ENCODE results near the gene PDIA6. TPM values are rescaled to one million over a fixed set of nuclear protein-coding genes. Genes with fewer than 3 reads are reported as not detected.

The PDIA6 gene
- total and polyA plus RNA-seq, 2 donors (not counting 3 experiments of a cell fraction or from before 2014, with no cell fraction given) = 335 to 424 TPM

DNA sequence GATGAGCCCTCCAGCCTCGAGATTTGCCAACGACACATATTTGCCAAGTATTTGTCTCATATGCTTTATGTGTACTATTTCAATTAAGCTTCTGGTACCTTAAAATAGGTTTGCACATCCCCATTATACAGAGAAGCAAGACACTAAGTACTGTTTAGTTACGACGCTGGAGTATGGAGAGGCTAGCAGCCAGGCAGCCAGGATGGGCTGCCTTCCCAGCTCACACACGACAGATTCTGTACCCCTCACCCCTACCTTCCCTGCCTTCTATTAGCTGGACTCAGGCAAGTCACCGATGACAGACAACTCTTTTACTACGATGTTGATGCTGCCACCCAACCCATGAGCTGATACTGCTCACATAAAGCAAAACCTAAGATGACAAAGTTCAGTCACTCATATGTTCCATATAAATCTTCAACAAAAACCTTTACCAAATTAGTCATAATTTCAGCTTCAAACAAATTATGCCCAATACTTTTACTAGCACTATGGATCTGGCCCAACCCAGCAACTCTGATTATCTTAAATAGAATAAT lies 17.0 kb downstream of the PDIA6 start:
- FAIRE-seq = no peak
- no peaks in the 10 kb centered on the region for H3K4me1 ChIP-seq (ENCODE audit: control insufficient read depth, extremely low read depth, insufficient read depth, low read length)
- ChIA-PET POLR2A (no interaction called here), CTCF (interaction anchor here (1.1 kb wide), 1 partner anchor 13 kb away, joined by 3 read pairs; no protein-coding TSS in a partner anchor)
- intact Hi-C loops (cut with micrococcal nuclease) = no loop called here
- H3K9me3 ChIP-seq (replicated peaks; ENCODE audit: control insufficient read depth, insufficient read depth, low read length) = no peaks in the 10 kb centered on the region
- peaks cover 4% of the 10 kb centered on the region for H4K20me1 ChIP-seq (replicated peaks; ENCODE audit: control insufficient read depth, extremely low read depth, insufficient read depth, low read length)
- no peak overlapping the region for H3K27ac ChIP-seq (ENCODE audit: insufficient read depth, low read depth, low read length)
- peaks cover 23 to 35% of the 10 kb centered on the region in 2 experiments for H3K36me3 ChIP-seq (ENCODE audit: control insufficient read depth in 2 of 2, extremely low read depth in 1 of 2, insufficient read depth in 2 of 2, low read length in 2 of 2)
- peaks cover 52% of the 10 kb centered on the region for H3K79me2 ChIP-seq (ENCODE audit: control insufficient read depth, insufficient read depth, low read length)
- no peaks in the 10 kb centered on the region for H3K9me1 ChIP-seq (replicated peaks; ENCODE audit: control insufficient read depth, extremely low read depth, insufficient read depth, low read length)
- BruUV-seq (replicated peaks) = no TSS peak
- no peak overlapping the region for H2AFZ ChIP-seq (ENCODE audit: low read depth, low read length)
- DNase-seq (ENCODE audit: low read depth, low spot score) = no peak
- no peak overlapping the region for H3K9ac ChIP-seq (replicated peaks; ENCODE audit: extremely low read depth, insufficient read depth, low read length)
- no peak for TF ChIP-seq POLR2A (IDR thresholded peaks at IDR 0.05; ENCODE audit: low read depth, low read length)
- no peak for TF ChIP-seq POLR2AphosphoS5 (IDR thresholded peaks at IDR 0.05; ENCODE audit: insufficient read depth, low read depth, low read length)
- TF ChIP-seq MYC (IDR thresholded peaks at IDR 0.05; ENCODE audit: low read depth, low read length) = no peak
- TF ChIP-seq GATA2 (IDR thresholded peaks at IDR 0.05; ENCODE audit: insufficient read depth, insufficient read length, low read depth, low read length) = no peak
- TF ChIP-seq EZH2 (IDR thresholded peaks at IDR 0.05; ENCODE audit: borderline replicate concordance, low read depth, low read length, severe bottlenecking) = no peak
- no peak for TF ChIP-seq FOS (IDR thresholded peaks at IDR 0.05; ENCODE audit: borderline replicate concordance, insufficient read depth, low read length)
- TF ChIP-seq JUN (IDR thresholded peaks at IDR 0.05; ENCODE audit: borderline replicate concordance, insufficient read depth, insufficient read length, low read depth) = no peak
- TF ChIP-seq, protein P1, sequence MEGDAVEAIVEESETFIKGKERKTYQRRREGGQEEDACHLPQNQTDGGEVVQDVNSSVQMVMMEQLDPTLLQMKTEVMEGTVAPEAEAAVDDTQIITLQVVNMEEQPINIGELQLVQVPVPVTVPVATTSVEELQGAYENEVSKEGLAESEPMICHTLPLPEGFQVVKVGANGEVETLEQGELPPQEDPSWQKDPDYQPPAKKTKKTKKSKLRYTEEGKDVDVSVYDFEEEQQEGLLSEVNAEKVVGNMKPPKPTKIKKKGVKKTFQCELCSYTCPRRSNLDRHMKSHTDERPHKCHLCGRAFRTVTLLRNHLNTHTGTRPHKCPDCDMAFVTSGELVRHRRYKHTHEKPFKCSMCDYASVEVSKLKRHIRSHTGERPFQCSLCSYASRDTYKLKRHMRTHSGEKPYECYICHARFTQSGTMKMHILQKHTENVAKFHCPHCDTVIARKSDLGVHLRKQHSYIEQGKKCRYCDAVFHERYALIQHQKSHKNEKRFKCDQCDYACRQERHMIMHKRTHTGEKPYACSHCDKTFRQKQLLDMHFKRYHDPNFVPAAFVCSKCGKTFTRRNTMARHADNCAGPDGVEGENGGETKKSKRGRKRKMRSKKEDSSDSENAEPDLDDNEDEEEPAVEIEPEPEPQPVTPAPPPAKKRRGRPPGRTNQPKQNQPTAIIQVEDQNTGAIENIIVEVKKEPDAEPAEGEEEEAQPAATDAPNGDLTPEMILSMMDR (IDR thresholded peaks at IDR 0.05; ENCODE audit: extremely low read depth in 1 of 2, insufficient read depth in 1 of 2, low read depth in 1 of 2, low read length in 2 of 2) = no peak
- TF ChIP-seq MAX (IDR thresholded peaks at IDR 0.05; ENCODE audit: insufficient read depth, insufficient read length) = no peak
- no peaks in the 10 kb centered on the region for H3K27me3 ChIP-seq (ENCODE audit: control insufficient read depth in 2 of 2, insufficient read depth in 2 of 2, low read length in 2 of 2)
- dilution Hi-C loops (cut with MboI; ENCODE audit: extremely low pct_ligation_motif_present, low sequenced_read_pairs) = no loop called here
- H3K4me2 ChIP-seq (ENCODE audit: insufficient read depth, low read length) = no peak overlapping the region
- no peak overlapping the region for H3K4me3 ChIP-seq (replicated peaks in 1 of 3; ENCODE audit: insufficient read depth in 1 of 3, low read depth in 1 of 3, low read length in 3 of 3)

All from endothelial cell of umbilical vein (primary cell).